ENCODE results near the gene JAML. TPM values are rescaled to one million over a fixed set of nuclear protein-coding genes. Genes with fewer than 3 reads are reported as not detected.

JAML gene
- total and polyA plus RNA-seq, 2 of the 8 experiments (the other 6 are each of a cell fraction or from before 2014, with no cell fraction given): 0.12 to 0.58 TPM

DNA sequence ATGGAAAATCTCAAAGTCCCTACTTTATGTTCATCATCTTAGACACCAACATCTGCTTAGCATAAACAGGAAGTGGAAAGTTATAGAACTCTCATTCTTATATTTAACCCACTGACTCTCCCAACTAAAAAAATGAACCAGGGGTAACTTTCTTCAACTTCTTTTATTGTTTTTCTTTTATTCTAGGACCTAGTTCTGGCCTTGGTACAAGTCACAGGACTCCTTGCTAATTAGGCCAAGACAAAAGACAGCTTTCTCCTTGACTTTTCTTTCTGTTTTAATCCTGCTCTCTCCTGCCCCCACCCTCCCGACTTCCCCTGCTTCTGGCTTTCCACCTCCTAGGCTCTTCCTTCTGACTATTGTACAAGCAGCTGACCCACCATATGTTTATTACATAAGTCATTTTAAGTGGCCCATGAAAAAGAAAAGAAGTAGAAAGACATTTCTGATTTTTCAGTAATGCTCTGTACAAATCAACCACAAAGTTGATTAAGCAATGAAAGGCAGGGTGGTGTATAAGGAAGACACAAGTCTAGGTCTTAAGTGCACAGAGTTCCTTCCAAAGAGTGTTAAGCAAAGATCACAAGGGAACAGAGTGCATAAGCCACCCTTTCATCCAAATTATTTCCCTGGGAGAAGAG, 18.3 kb downstream of the JAML start:
- Histone ChIP-seq H4K8ac (ENCODE audit: extremely low read depth, insufficient read depth, low read length) (no peak overlapping the region), H3K9ac (replicated peaks in 1 of 4; ENCODE audit: extremely low read depth in 1 of 4, low read depth in 3 of 4, low read length in 3 of 4) (no peak overlapping the region), H3K4ac (replicated peaks; ENCODE audit: insufficient read length, low read depth, low read length) (no peak overlapping the region), H2AFZ (ENCODE audit: low read length) (no peak overlapping the region), H3K9me3 (ENCODE audit: insufficient read depth in 2 of 2, low read depth in 1 of 2, low read length in 1 of 2) (no peaks in the 10 kb centered on the region), H2BK20ac (ENCODE audit: low read length) (no peak overlapping the region), H2AK5ac (ENCODE audit: low read depth, low read length) (no peak overlapping the region), H3K18ac (ENCODE audit: extremely low read depth, low read length) (no peak overlapping the region), H3K23me2 (ENCODE audit: low read depth, low read length) (0 out of 2 replicates have a peak, but pooled peaks cover 2% of the 10 kb centered on the region), H2BK15ac (ENCODE audit: low read length) (no peak overlapping the region), H4K91ac (replicated peaks; ENCODE audit: insufficient read length, low read length) (no peak overlapping the region), H3K79me2 (ENCODE audit: control insufficient read depth in 1 of 2, insufficient read depth in 2 of 2, low read length in 2 of 2) (no peaks in the 10 kb centered on the region), H2BK12ac (ENCODE audit: low read depth, low read length) (no peak overlapping the region), H3K4me3 (ENCODE audit: extremely low read depth in 1 of 4, insufficient read depth in 2 of 4, low read depth in 3 of 4, low read length in 4 of 4) (no peak overlapping the region), H2BK5ac (ENCODE audit: low read depth, low read length) (no peak overlapping the region), H3K23ac (ENCODE audit: insufficient read length) (no peak overlapping the region), H4K5ac (ENCODE audit: insufficient read length, low read depth, low read length) (no peak overlapping the region), H3K4me2 (ENCODE audit: insufficient read depth in 1 of 2, low read depth in 2 of 2, low read length in 2 of 2) (no peak overlapping the region), H3K27ac (ENCODE audit: low read depth, low read length) (no peak overlapping the region), H3K14ac (ENCODE audit: insufficient read length) (no peak overlapping the region), H2BK120ac (replicated peaks; ENCODE audit: low read depth, low read length) (no peak overlapping the region), H3K79me1 (ENCODE audit: low read depth, low read length) (no peaks in the 10 kb centered on the region), H3K27me3 (replicated peaks in 1 of 4; ENCODE audit: control insufficient read depth in 3 of 4, extremely low read depth in 1 of 4, insufficient read depth in 3 of 4, low read length in 3 of 4) (peaks cover 0 to 2% (median under 1%) of the 10 kb centered on the region in 4 experiments; a peak in 2 of 7 replicates), H3K56ac (replicated peaks; ENCODE audit: insufficient read length, low read depth, low read length) (no peak overlapping the region), H3K4me1 (replicated peaks in 1 of 4; ENCODE audit: control insufficient read depth in 3 of 4, insufficient read depth in 4 of 4, low read length in 3 of 4) (peaks cover 3 to 10% (median 8%) of the 10 kb centered on the region in 4 experiments; a peak in 4 of 7 replicates), H4K20me1 (replicated peaks in 1 of 2; ENCODE audit: control insufficient read depth in 1 of 2, insufficient read depth in 2 of 2, low read length in 2 of 2) (no peaks in the 10 kb centered on the region), H3K36me3 (ENCODE audit: control insufficient read depth in 2 of 4, insufficient read depth in 4 of 4, low read length in 3 of 4) (no peaks in the 10 kb centered on the region)
- DNase-seq (ENCODE audit: low read depth in 1 of 2, low spot score in 2 of 2) (no peak), FAIRE-seq (no peak)
- 82% methylated on average over 1 of the region's 1 CpG; no CpG with 5 or more reads in 1 of the 2 experiments for WGBS, 2 experiments (ENCODE audit: extremely low coverage in 1 of 2, insufficient coverage in 1 of 2, insufficient read length in 1 of 2, insufficient replicate concordance in 2 of 2, low coverage in 1 of 2, low lambda C conversion rate in 2 of 2, missing lambda C conversion rate in 1 of 2)
- ChIA-PET CTCF (ENCODE audit: partially characterized antibody) (no interaction called here), POLR2A (ENCODE audit: partially characterized antibody) (no interaction called here)
- no peak for TF ChIP-seq SAP30 (IDR thresholded peaks at IDR 0.05; ENCODE audit: insufficient read depth, insufficient replicate concordance, low read length)
- TF ChIP-seq JUN (IDR thresholded peaks at IDR 0.05; ENCODE audit: low read depth, low read length): no peak
- TF ChIP-seq EGR1 (IDR thresholded peaks at IDR 0.05; ENCODE audit: borderline replicate concordance, low read depth, low read length): no peak
- TF ChIP-seq RBBP5 (IDR thresholded peaks at IDR 0.05; ENCODE audit: borderline replicate concordance, low read depth, low read length): no peak
- TF ChIP-seq, protein P1, sequence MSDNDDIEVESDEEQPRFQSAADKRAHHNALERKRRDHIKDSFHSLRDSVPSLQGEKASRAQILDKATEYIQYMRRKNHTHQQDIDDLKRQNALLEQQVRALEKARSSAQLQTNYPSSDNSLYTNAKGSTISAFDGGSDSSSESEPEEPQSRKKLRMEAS (IDR thresholded peaks at IDR 0.05): no peak
- no peak for TF ChIP-seq KDM5A (IDR thresholded peaks at IDR 0.05; ENCODE audit: low read length)

All from H1 (cell line).